OCI-LY3 (cell line): ENCODE data around the gene PAGR1.

Experiments
- EZH2phosphoT487 ChIP-seq: fragments of 200-600 bp; shearing (Covaris generic); IDR thresholded peaks from 2 replicates; pipeline ENCODE4 v1.6.1; 2018; ENCODE audit warnings: antibody characterized with exemption, mixed run types, low read depth
- TF ChIP-seq, protein P1 (sequence below): fragments of 200-600, 300-600 bp; sonication (generic); IDR thresholded peaks from 2 replicates; pipeline ENCODE4 v1.5.1; 2014; ENCODE audit warnings: antibody characterized with exemption, low read length, low read depth

DNA sequence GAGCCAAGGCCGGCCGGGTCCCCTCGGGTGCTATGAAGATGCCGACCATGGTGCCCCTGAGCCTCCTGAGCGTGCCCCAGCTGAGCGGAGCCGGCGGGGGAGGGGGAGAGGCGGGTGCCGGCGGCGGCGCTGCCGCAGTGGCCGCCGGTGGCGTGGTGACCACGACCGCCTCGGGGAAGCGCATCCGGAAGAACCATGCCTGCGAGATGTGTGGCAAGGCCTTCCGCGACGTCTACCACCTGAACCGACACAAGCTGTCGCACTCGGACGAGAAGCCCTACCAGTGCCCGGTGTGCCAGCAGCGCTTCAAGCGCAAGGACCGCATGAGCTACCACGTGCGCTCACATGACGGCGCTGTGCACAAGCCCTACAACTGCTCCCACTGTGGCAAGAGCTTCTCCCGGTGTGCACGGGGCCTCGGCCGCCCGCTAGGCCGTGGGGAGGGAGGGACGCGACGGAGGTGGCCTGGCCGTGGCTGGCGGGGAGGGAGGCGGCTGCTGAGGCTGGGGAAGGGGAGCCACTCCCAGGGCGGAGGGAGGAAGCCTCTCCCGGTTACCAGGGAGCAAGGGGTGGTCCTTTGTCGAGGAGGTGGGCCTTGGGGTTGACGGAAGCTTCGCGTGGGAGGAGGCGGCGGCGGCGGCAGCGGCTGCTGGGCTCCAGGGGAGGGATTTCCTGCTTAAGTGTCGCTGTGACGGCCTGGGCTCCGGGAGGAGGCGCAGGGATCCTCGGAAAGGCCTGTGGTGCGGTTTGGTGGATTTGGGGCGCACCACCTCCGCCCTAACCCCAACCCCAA lies 8.3 kb upstream of the PAGR1 start:
- TF ChIP-seq, protein P1, sequence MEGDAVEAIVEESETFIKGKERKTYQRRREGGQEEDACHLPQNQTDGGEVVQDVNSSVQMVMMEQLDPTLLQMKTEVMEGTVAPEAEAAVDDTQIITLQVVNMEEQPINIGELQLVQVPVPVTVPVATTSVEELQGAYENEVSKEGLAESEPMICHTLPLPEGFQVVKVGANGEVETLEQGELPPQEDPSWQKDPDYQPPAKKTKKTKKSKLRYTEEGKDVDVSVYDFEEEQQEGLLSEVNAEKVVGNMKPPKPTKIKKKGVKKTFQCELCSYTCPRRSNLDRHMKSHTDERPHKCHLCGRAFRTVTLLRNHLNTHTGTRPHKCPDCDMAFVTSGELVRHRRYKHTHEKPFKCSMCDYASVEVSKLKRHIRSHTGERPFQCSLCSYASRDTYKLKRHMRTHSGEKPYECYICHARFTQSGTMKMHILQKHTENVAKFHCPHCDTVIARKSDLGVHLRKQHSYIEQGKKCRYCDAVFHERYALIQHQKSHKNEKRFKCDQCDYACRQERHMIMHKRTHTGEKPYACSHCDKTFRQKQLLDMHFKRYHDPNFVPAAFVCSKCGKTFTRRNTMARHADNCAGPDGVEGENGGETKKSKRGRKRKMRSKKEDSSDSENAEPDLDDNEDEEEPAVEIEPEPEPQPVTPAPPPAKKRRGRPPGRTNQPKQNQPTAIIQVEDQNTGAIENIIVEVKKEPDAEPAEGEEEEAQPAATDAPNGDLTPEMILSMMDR, result peak; percentile 45
- TF ChIP-seq EZH2phosphoT487, result no peak
